KG1 (cell line): ENCODE data around the gene CNTF.
A peak's percentile ranks its signal among the peaks of the same experiment; 100 is the strongest.
"Not testable (repeated sequence)": the region's sequence is repeated elsewhere in the genome, so short reads cannot be mapped to it uniquely, and the experiment has no call there.

Source experiments
- DNase-seq: peaks from one replicate; lab custom pipeline; 2025; lab: John Stamatoyannopoulos, UW

CNTF gene

GRCh38 chr11:58622344-58622743 is at the start of gene CNTF:
TSS of gene CNTF (plus strand) at chr11:58622665. CDS start at chr11:58622753, 88 bp downstream.
- DNase-seq, result no peak

DNA sequence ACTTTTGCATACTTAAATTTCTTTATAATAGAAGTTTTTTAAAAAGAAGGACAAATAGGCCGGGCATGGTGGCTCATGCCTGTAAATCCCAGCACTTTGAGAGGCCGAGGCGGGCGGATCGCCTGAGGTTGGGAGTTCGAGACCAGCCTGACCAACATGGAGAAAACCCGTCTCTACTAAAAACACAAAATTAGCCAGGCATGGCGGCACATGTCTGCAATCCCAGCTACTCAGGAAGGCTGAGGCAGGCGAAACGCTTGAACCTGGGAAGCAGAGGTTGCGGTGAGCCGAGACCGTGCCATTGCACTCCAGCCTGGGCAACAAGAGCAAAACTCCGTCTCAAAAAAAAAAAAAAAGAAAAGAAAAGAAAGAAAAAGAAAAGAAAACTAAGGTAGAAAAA is 49.6 kb upstream of the CNTF start:
- not testable (repeated sequence) for DNase-seq

DNA sequence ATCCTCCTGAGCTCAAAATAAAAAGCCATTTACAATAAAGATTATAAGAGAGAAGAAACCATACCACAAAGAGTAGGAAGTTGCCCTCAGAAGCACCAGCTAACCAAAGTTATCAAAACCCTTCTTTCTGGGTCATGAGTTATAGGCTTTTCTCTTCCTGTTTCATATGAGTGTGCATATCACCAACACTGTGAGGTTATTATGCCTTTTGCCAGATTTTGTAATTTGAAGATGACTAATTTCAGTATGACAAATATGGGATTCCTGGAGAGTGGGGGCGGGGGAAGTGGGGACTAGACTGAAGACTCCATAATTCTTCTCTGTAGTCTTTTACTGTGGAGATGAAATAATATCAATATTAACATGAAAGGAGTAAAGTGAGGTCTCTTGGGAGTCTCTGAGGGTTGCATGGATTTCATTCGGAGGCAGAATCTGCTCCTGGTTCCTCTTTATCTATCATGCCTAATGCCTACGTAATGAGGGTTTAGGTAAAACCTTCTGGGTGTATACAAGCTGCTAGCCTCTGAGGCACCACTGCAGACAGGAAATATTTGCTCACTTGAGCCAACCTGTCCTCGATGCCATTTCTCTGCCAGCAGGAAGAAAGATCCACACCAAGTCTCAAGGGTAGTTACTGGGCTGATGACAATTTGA is 48.9 kb upstream of the CNTF start:
- DNase-seq, result peak; percentile 58

DNA sequence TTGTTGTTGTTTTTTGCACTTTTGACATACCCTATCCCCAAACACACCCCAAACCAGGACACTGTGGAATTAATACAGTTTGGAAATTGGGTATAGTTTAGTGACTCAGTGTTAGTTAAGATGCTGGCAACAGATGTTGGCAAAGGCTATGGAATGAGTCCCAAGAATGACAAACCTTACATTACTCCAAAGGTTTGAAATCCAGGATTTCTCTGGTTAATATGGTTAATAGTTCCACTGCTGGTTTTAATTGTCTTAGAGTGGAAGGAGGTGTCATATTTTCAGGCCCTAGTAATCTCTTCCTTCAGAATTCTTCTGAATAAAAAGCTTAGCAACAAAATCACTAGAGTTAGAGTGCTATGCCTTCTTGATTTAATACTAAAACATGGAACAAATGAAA is 47.6 kb upstream of the CNTF start:
- DNase-seq, result no peak

- peak; percentile 80 for DNase-seq
Observed at GRCh38 chr11:58575377-58576020, 47.0 kb upstream of the CNTF start, which contains the start of gene LPXN. TSS of gene LPXN (minus strand) at chr11:58575856. CDS start at chr11:58575772, 84 bp downstream.

GRCh38 chr11:58576887-58577471 is 45.5 kb upstream of the CNTF start:
- DNase-seq, result no peak

GRCh38 chr11:58577555-58578135 is 44.8 kb upstream of the CNTF start:
- DNase-seq, result peak; percentile 95

DNA sequence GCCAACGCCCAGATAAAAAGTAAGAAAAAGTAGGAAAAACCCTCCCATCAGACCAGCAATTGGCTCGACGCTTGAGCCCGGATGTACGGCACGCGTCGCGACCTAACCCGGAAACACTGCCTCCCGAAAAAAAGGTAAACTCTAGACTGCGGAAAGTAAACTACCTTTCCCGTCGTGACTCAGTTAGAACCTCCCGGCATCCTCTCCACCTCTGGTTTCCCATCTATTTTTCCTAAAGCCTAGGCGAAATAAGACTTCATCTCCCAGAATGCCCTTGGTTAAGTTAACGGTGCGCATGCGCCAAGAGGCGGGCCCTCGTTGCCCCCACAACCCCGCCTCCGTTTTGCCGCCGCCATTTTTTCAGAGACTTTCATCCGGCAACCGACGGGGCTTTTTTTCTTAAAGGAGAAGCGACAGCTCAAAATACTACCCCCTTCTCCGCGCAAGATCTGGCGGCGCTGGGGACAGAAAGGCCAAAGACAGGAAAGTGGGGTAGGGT is 44.3 kb upstream of the CNTF start:
- peak; percentile 98 for DNase-seq

DNA sequence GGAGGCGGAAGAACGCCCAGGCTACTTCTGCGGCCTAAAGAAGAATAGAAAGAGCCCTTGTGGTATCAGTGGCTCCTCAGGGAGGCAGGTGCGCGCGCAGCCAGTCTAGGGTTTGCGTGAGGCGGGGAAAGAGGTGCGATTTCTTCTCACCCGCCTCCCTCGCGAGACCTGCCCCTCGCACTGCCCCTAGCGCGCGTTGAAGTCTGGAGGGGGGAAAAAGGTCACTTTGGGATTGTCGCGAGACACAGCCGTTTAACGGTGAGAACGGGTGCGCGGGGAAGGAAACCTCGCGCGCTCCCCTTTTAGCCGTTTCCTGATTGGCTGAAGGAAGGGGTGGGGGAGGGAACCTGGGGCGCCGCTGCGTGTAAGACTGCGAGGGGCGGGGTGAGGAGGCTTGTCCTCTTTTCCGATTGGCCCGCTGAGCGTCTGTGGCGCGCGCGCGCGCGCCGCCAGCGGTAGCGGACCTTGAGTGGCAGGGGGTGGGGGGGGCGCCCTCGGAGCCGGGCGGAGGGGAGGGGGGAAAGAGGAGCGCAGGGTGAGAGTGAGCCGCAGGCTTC is 43.8 kb upstream of the CNTF start, which contains the start of gene ZFP91:
Gene ZFP91, plus strand, starts transcription at position 429 of the 557 bp plus-strand sequence. CDS start 219 bp downstream, outside the sequence.
- DNase-seq, result peak; percentile 99

DNA sequence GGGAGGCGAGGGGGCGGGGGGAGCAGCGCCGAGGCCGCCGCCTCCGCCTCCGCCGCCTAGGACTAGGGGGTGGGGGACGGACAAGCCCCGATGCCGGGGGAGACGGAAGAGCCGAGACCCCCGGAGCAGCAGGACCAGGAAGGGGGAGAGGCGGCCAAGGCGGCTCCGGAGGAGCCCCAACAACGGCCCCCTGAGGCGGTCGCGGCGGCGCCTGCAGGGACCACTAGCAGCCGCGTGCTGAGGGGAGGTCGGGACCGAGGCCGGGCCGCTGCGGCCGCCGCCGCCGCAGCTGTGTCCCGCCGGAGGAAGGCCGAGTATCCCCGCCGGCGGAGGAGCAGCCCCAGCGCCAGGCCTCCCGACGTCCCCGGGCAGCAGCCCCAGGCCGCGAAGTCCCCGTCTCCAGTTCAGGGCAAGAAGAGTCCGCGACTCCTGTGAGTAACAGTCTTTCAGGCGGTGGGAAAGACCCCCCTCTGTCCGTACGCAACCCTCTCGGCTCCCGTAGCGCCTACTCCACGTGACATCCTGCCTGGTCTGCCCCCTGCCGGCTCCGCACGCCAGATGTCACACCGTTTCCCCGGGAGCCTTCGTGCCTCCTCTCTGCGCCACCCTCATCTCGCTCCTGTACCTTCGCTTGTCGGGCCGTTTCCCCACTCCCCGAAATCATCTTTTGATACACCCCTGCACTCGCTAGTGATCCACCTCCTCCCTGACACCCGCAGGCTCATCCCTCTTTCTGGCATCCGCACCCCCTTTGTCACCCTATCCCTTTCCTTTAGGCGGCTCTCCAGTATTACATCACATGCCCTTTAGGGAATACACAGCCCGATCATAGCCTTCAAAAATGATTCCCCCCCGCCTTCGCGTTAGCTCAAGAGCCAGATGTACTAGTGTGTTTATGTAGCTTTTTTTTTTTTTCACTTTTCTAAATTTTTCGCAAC is 43.0 kb upstream of the CNTF start:
- DNase-seq, result peak; percentile 95

DNA sequence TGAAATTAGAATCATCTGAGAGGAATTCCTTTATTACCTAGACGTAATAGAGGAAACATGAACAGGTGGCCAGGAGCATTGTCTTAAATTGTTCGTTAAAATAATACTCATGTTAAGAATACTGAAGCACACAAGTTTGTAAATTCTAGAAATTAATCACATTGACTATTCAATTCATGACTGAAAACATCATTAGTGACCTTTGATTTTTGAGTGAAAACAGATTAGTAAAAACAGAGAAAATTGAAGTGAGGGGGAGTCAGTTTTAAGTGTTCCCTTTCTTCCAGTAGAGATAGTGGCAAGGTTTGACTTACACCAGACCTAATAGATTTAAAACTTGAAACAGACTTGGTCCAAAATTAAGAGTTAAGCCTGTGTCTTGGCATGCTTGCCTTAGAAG is 42.2 kb upstream of the CNTF start:
- no peak for DNase-seq

DNA sequence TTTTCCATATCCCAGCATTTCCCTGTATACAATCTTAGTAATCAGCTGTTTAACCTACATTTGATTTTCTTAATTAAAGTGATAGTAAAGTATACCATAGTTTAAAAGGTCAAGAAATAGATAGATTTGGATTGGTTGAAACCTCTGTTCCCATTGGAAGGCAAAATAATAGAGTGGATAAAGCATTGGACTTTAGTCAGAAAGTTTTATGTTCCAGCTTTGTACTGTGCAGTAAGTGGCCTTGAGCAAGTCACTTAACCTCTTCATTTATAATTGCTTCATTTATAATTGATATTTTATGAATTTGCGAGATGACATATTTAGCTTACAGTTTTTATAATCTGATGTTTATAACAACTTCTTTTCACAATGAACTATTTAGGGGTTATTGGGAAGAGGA is 40.0 kb upstream of the CNTF start:
- no peak for DNase-seq

DNA sequence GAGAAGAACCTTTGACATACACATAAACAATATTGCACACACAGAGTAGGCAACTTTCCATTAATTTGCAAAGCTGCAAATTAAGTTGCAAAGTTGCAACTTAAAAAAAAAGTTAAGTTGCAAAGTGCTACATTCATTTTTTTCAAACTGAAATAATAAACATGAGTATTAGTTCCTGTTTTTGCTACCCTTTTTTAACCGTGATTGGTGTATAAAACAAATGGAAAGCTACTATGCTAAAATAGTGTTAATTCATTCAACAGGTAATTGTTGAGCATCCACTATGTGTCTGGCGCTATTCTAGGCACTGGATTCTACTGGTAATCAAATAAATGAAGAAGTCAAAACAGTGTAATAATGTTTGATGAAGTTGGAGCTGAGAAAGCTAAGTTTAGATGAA is 35.5 kb upstream of the CNTF start:
- no peak for DNase-seq

DNA sequence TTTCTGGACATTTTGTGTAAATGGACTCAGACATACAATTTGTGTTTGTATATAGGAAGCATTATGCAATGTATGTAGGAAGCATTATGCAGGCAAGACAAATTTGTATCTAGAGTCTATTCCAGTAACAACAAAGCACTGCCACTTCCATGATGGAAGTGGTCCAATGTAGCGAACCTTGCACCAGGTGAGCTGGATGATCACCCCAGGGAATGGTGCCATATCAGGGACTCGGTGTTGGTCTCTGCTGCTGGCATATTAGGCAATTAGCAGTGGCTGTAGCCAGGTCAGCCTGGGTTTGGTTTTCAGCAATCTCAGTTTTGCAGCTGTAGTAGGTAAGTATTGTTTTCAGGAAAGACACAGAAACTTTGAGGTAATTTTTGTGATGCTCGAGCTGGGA is 30.8 kb upstream of the CNTF start:
- DNase-seq, result no peak

DNA sequence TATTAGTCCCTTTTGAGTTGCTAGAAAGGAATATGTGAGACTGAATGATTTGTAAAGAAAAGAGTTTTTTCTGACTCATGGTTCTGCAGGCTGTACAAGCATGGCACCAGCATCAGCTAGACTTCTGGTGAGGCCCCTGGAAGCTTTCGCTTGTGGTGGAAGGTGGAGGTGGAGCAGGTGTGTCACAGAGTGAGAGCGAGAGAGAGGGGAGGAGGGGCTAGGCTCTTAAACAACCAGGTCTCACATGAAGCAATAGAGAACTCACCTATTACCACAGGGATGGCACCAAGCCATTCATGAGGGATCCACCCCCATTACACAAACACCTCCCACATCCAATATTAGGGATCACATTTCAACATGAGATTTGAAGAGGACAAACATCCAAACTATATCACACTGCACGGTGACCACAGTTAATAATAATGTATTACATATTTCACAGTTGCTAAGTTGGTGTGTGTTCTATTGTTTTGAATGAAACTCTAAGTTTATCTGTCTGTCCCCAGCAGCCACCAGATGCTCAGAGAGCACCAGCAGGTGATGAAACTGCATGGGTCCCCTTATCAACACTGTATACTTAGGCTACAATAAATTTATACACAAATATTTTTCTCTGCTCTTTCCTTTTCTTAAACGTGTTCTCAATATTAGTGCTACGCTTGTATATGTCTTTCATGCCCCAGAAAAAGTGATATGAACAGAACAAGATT is 29.5 kb upstream of the CNTF start:
- no peak for DNase-seq

GRCh38 chr11:58594826-58595225 is 27.6 kb upstream of the CNTF start:
- DNase-seq, result no peak

GRCh38 chr11:58596621-58597020 is 25.8 kb upstream of the CNTF start:
- DNase-seq, result no peak

GRCh38 chr11:58597486-58598144 is 24.9 kb upstream of the CNTF start:
- no peak for DNase-seq

- DNase-seq, result no peak
Observed at GRCh38 chr11:58600510-58600909, 22.0 kb upstream of the CNTF start.
